T-cell (primary cell): Measurements from ENCODE around the gene SERAC1. TPM values are rescaled to one million over a fixed set of nuclear protein-coding genes. Genes with fewer than 3 reads are reported as not detected.

Experiments used
- ATAC-seq, 4 experiments: fragments of 200-7000 bp in 3 of 4; fragments of 150-1000 bp in 1 of 4; cut with Tn5 transposase; replicated peaks in 1 of 4; 1 replicate in 3 of 4; 2 replicates in 1 of 4; pipeline ENCODE4 v1.10.0; 2021; ENCODE audit warnings: moderate library complexity in 3 of 4, mild to moderate bottlenecking in 2 of 4, moderate number of reproducible peaks in 1 of 4
- CTCF ChIA-PET, 2 donors: fragments of 300-600 bp; sonication (Branson Sonifier 250); formaldehyde crosslinking; loops; one replicate each; lab custom pipeline; 2022; ENCODE audit warnings: antibody characterized with exemption in 2 of 2; lab: Charles Lee
- POLR2A ChIA-PET, 2 donors: fragments of 300-600 bp; sonication (Branson Sonifier 250); formaldehyde crosslinking; loops; one replicate each; lab custom pipeline; 2022; ENCODE audit warnings: antibody characterized with exemption in 2 of 2; lab: Charles Lee
- DNase-seq, 35 experiments: peaks; one replicate each; pipeline versions ENCODE4 v3.0.0 to v3.0.0-alpha.2; 2013 to 2023
- H3K27ac ChIP-seq: one replicate; pipeline ENCODE4 v1.5.1; 2013; ENCODE audit warnings: low read length
- H3K27me3 ChIP-seq, 2 experiments: replicated peaks in 1 of 2; 1 replicate in 1 of 2; 2 replicates in 1 of 2; pipeline versions ENCODE4 v1.6.1 to v1.7.0; 2013; ENCODE audit warnings: low read length in 1 of 2, mixed read lengths in 1 of 2; ENCODE audit not compliant: control insufficient read depth in 2 of 2, insufficient read depth in 2 of 2; ENCODE audit errors: extremely low read depth in 1 of 2
- H3K36me3 ChIP-seq, 2 donors: 1 replicate in 1 of 2; 2 replicates in 1 of 2; pipeline versions ENCODE4 v1.6.1 to v1.7.0; 2013; ENCODE audit warnings: low read length in 1 of 2; ENCODE audit not compliant: control insufficient read depth in 2 of 2, insufficient read depth in 1 of 2; ENCODE audit errors: extremely low read depth in 1 of 2
- H3K4me1 ChIP-seq, 2 experiments: 1 replicate in 1 of 2; 2 replicates in 1 of 2; pipeline versions ENCODE4 v1.6.1 to v1.7.0; 2013; ENCODE audit warnings: low read length in 2 of 2, mixed read lengths in 1 of 2; ENCODE audit not compliant: insufficient read depth in 2 of 2, control insufficient read depth in 1 of 2; ENCODE audit errors: extremely low read depth in 1 of 2
- H3K4me3 ChIP-seq, 2 donors: 1 replicate in 1 of 2; 2 replicates in 1 of 2; pipeline versions ENCODE4 v1.5.1 to v1.7.0; 2013; ENCODE audit warnings: mild to moderate bottlenecking in 2 of 2, low read length in 1 of 2, moderate library complexity in 1 of 2; ENCODE audit not compliant: control insufficient read depth in 1 of 2; ENCODE audit errors: extremely low read depth in 1 of 2
- H3K9me3 ChIP-seq: 2 replicates; pipeline ENCODE4 v1.7.0; 2013
- H3K27ac Mint-ChIP-seq, 2 donors: one replicate each; pipeline ENCODE4 v1.8.0; 2020 to 2021; ENCODE audit warnings: mild to moderate bottlenecking in 2 of 2, mixed read lengths in 2 of 2
- H3K27me3 Mint-ChIP-seq, 2 donors: one replicate each; pipeline ENCODE4 v1.8.0; 2021 to 2022; ENCODE audit warnings: mixed read lengths in 2 of 2
- H3K36me3 Mint-ChIP-seq: one replicate; pipeline ENCODE4 v1.8.0; 2021; ENCODE audit warnings: mixed read lengths
- H3K4me1 Mint-ChIP-seq, 3 donors: one replicate each; pipeline ENCODE4 v1.8.0; 2020 to 2022; ENCODE audit warnings: mixed read lengths in 3 of 3, mild to moderate bottlenecking in 1 of 3
- H3K4me3 Mint-ChIP-seq, 3 donors: one replicate each; pipeline ENCODE4 v1.8.0; 2020 to 2022; ENCODE audit warnings: mild to moderate bottlenecking in 3 of 3, mixed read lengths in 3 of 3, moderate library complexity in 3 of 3
- H3K9me3 Mint-ChIP-seq, 3 donors: one replicate each; pipeline ENCODE4 v1.8.0; 2020 to 2022; ENCODE audit warnings: mixed read lengths in 3 of 3
- WGBS: methylation state at CpG from one replicate; pipeline ENCODE4 v1.1.5; 2013; ENCODE audit warnings: missing lambda C conversion rate; ENCODE audit not compliant: insufficient coverage; 5-methylcytosine and 5-hydroxymethylcytosine counted together
- total RNA-seq, 35 experiments: library from RNA in 6 of 35; stranded (reverse) in 6 of 35; fragments of 120-200 nt in 1 of 35; gene quantifications; one replicate each; pipeline versions ENCODE4 v1.2.1 to v1.2.4 and lab custom pipeline; 2013 to 2026

The SERAC1 gene
- total RNA-seq, 5 donors from 2014 or later (not counting 1 experiment from before 2014, with no cell fraction given) = 2.9 to 4.7 (median 3.4) TPM

DNA sequence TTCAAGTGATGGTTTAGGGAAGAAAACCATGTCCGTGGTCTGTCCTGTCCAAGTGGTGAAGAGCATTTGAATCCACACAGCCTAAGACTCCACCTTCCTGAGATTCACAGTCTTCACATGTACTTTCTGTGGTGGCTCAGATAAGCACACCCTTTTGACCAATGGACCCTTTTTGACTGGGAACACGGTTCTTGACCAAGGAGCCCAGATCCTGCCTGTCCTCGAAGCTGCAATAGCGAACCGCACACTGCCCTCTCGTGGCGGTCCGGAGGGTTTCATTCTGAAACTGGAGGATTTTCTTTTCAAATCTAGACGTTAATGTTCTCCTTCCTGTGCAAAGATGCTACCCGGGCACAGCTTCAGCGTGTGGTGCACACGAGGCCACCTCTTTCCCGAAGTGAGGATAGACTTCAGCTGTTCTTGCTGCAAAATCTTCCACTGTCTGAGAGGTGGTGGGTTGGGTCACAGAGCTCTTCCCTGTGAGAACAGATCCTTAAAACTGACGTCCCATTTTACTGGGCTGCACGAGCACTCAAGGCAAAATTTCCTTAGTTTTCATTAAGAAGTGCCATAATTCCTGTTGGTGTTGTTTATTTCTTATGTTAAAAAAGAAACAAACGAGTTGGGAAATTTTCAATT, 95.9 kb downstream of the SERAC1 start:
- peaks cover 0 to 11% of the 10 kb centered on the region in 2 experiments for H3K4me1 ChIP-seq
- H3K27ac ChIP-seq = no peak overlapping the region
- CTCF ChIA-PET = interaction anchor here (0.5 to 3.7 kb wide), 17 partner anchors 10 to 757 kb away, joined by 3 to 13 read pairs (median 3); partner anchors contain the start of gene SYNJ2 (in 1 of the 2)
- no peaks in the 10 kb centered on the region for H3K9me3 ChIP-seq
- peak; percentile 22 to 75 (median 55) for DNase-seq
- Mint-ChIP-seq H3K27me3 (no peaks in the 10 kb centered on the region), H3K27ac (peak overlapping the region in 1 of 2 donors; percentile 51), H3K9me3 (no peaks in the 10 kb centered on the region), H3K4me1 (peaks cover 5 to 20% (median 18%) of the 10 kb centered on the region in 3 donors), H3K36me3 (peaks cover 54% of the 10 kb centered on the region), H3K4me3 (no peak overlapping the region)
- H3K4me3 ChIP-seq = no peak overlapping the region
- POLR2A ChIA-PET = interaction anchor here in 1 of 2 donors (0.6 to 0.7 kb wide), 3 partner anchors 45 to 751 kb away, joined by 3 to 4 read pairs (median 4); no protein-coding TSS in a partner anchor
- WGBS = 11% methylated on average over 12 of the region's 16 CpGs
- peaks cover 9 to 16% of the 10 kb centered on the region in 2 donors for H3K36me3 ChIP-seq
- ATAC-seq = peak; percentile 58 to 75 (median 65)
- no peaks in the 10 kb centered on the region for H3K27me3 ChIP-seq

- Mint-ChIP-seq H3K27ac (peak overlapping the region in 1 of 2 donors; percentile 51), H3K9me3 (no peaks in the 10 kb centered on the region), H3K4me3 (no peak overlapping the region), H3K36me3 (peaks cover 53% of the 10 kb centered on the region), H3K4me1 (peaks cover 5 to 20% (median 18%) of the 10 kb centered on the region in 3 donors), H3K27me3 (no peaks in the 10 kb centered on the region)
- Histone ChIP-seq H3K27me3 (no peaks in the 10 kb centered on the region), H3K4me3 (no peak overlapping the region), H3K36me3 (peaks cover 9 to 18% of the 10 kb centered on the region in 2 donors), H3K9me3 (no peaks in the 10 kb centered on the region), H3K27ac (no peak overlapping the region), H3K4me1 (peaks cover 0 to 11% of the 10 kb centered on the region in 2 experiments)
- WGBS = 92% methylated on average over 32 of the region's 34 CpGs
- peak in 2 of 4 experiments; percentile 17 to 19 for ATAC-seq
- ChIA-PET POLR2A (no interaction called here), CTCF (interaction anchor here (0.6 to 3.7 kb wide), 14 partner anchors 9 to 847 kb away, joined by 3 to 13 read pairs (median 4); partner anchors contain the start of gene SYNJ2 (in 1 of the 2))
- DNase-seq = no peak
Measured at GRCh38 chr6:158071121-158072082, 96.7 kb downstream of the SERAC1 start.

DNA sequence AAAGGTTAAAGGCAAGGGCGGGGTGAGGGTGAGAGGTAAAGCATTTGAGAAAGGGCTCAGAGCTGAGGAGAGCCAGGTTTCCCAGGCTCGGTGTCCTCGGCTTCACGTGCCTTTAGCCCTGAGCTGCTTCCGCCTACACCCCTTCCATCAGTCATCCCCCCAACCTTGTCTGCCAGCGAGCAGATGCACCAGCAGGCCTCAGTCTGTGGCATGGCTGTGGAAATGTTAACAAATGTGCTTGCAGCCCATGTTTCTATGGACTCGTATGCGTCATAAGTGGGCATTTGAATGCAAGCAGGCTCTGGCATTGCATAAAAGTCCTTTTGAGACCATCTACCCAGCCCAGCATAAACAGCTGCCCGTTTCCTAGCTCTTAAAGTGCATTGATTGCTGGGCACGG, 97.5 kb downstream of the SERAC1 start:
- WGBS = 89% methylated on average over 8 of the region's 10 CpGs
- ChIA-PET CTCF (interaction anchor here (0.6 to 3.7 kb wide), 6 partner anchors 8 to 846 kb away, joined by 4 to 13 read pairs (median 4); partner anchors contain the start of gene SYNJ2 (in 1 of the 2)), POLR2A (no interaction called here)
- peaks cover 0 to 11% of the 10 kb centered on the region in 2 experiments for H3K4me1 ChIP-seq
- no peak overlapping the region for H3K4me3 Mint-ChIP-seq
- no peak overlapping the region for H3K27ac ChIP-seq
- H3K27me3 Mint-ChIP-seq = no peaks in the 10 kb centered on the region
- ATAC-seq = no peak
- H3K36me3 ChIP-seq = peaks cover 15 to 22% of the 10 kb centered on the region in 2 donors
- H3K9me3 Mint-ChIP-seq = no peaks in the 10 kb centered on the region
- H3K4me3 ChIP-seq = no peak overlapping the region
- H3K4me1 Mint-ChIP-seq = peaks cover 5 to 20% (median 18%) of the 10 kb centered on the region in 3 donors
- peaks cover 47% of the 10 kb centered on the region for H3K36me3 Mint-ChIP-seq
- H3K27me3 ChIP-seq = no peaks in the 10 kb centered on the region
- DNase-seq = no peak
- no peaks in the 10 kb centered on the region for H3K9me3 ChIP-seq
- H3K27ac Mint-ChIP-seq = peak overlapping the region in 1 of 2 donors; percentile 37

DNA sequence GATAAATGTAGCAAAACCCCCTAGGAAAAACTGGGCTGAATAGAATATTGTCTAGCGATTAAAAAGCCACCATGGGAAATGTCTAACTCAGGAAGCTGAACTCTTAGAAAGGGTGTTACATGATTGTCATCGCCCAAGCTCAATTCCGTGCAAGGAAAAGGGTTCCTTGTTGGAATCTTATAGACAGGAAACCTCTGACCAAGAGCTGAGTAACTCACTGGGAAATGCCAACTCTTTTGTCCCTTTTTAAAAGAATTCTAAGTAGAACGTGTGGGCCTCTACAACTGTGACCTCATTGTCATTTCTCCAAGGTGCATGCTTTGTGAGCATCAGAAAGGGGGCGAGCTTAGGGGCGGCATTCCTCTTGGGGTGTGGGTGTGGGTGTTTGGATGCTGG, 98.3 kb downstream of the SERAC1 start:
- WGBS = 100% methylated on average over 2 of the region's 6 CpGs
- peaks cover 43% of the 10 kb centered on the region for H3K36me3 Mint-ChIP-seq
- POLR2A ChIA-PET = no interaction called here

DNA sequence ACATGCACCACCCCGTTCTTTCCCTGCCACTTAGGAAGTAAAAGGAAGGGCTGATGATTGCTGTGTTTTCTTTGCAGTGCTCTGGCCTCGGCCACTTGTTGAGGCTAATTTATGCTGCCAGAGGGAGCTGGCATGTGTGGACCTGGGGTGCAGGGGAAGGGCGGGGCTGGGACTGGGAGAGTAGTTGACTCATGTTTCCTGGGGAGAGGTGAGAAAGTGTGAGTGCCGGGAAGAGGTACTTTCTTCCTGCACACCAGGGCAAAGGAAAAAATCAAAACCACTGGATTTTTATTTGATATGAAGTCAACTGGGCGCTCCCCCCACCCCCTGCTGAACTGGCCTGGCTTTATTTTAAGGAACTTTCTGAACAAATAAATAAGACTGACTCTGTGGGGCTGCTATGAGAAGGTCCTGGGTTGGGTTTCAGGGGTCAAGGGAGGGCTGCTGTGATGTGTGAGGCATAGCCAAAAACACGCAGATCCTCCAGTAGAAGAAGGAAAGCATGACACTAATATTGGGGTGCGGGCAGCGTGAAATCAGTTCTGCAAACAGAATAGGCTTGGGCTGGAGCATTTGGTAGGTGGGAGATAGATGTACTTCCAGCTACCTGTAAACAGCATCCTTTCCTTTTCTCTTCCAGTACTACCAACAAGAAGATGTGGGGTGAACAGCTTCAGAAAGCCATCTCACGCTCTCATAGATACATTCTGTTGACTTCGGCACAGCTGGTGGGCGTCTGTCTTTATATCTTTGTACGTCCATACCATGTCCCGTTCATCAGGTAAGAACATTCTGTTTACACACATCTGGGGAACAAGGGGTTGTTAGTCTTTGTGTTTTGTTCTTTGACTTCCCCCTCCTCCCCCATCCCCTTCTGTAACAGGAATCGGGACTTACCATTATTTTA, 98.9 kb downstream of the SERAC1 start:
- ChIA-PET CTCF (interaction anchor here in 1 of 2 donors (0.9 to 2.0 kb wide), 3 partner anchors 14 to 86 kb away, joined by 3 to 4 read pairs (median 4); no protein-coding TSS in a partner anchor), POLR2A (no interaction called here)
- Histone ChIP-seq H3K27me3 (no peaks in the 10 kb centered on the region), H3K9me3 (no peaks in the 10 kb centered on the region), H3K4me3 (no peak overlapping the region), H3K4me1 (peaks cover 0 to 11% of the 10 kb centered on the region in 2 experiments), H3K27ac (no peak overlapping the region), H3K36me3 (peaks cover 22 to 32% of the 10 kb centered on the region in 2 donors)
- Mint-ChIP-seq H3K27ac (peak overlapping the region; percentile 71 to 84), H3K9me3 (no peaks in the 10 kb centered on the region), H3K4me1 (peaks cover 5 to 20% (median 18%) of the 10 kb centered on the region in 3 donors), H3K27me3 (no peaks in the 10 kb centered on the region), H3K36me3 (peaks cover 38% of the 10 kb centered on the region), H3K4me3 (no peak overlapping the region)
- ATAC-seq = no peak
- 92% methylated on average over 2 of the region's 14 CpGs for WGBS
- DNase-seq = no peak

More for the DNA sequence above, 98.3 kb downstream of the SERAC1 start:
- CTCF ChIA-PET = interaction anchor here in 1 of 2 donors (1.4 to 2.0 kb wide), 2 partner anchors 14 to 43 kb away, joined by 4 read pairs; no protein-coding TSS in a partner anchor
- ATAC-seq (no peak), DNase-seq (no peak)
- no peaks in the 10 kb centered on the region for H3K9me3 Mint-ChIP-seq
- H3K27me3 Mint-ChIP-seq = no peaks in the 10 kb centered on the region
- Histone ChIP-seq H3K36me3 (peaks cover 16 to 27% of the 10 kb centered on the region in 2 donors), H3K27me3 (no peaks in the 10 kb centered on the region), H3K9me3 (no peaks in the 10 kb centered on the region), H3K4me1 (peaks cover 0 to 11% of the 10 kb centered on the region in 2 experiments), H3K4me3 (no peak overlapping the region), H3K27ac (no peak overlapping the region)
- no peak overlapping the region for H3K4me3 Mint-ChIP-seq
- H3K27ac Mint-ChIP-seq = peak overlapping the region; percentile 37 to 71
- peaks cover 5 to 20% (median 18%) of the 10 kb centered on the region in 3 donors for H3K4me1 Mint-ChIP-seq
